Epithelial cell of proximal tubule (primary cell): ENCODE results near the gene SLC10A7. TPM values are rescaled to one million over a fixed set of nuclear protein-coding genes. Genes with fewer than 3 reads are reported as not detected.

Experiments
- DNase-seq: peaks from one replicate; pipeline ENCODE4 v3.0.0-alpha.2; 2011; ENCODE audit warnings: low read depth
- H3K4me3 ChIP-seq: 2 replicates; pipeline ENCODE4 v1.5.1; 2011; ENCODE audit warnings: low read depth, mild to moderate bottlenecking, low read length
- total RNA-seq: library from RNA; depleted of rRNA; stranded (reverse); fragments of >200 nt; gene quantifications from 2 replicates; pipeline ENCODE4 v1.2.3, GENCODE V29; 2015
- TF ChIP-seq, protein P1 (sequence below): conservative IDR thresholded peaks from 2 replicates; pipeline ENCODE4 v1.5.1; 2012; ENCODE audit warnings: low read depth, mild to moderate bottlenecking, low read length

The SLC10A7 gene
- total RNA-seq, 1 donor from 2014 or later, result 3.8 TPM

DNA sequence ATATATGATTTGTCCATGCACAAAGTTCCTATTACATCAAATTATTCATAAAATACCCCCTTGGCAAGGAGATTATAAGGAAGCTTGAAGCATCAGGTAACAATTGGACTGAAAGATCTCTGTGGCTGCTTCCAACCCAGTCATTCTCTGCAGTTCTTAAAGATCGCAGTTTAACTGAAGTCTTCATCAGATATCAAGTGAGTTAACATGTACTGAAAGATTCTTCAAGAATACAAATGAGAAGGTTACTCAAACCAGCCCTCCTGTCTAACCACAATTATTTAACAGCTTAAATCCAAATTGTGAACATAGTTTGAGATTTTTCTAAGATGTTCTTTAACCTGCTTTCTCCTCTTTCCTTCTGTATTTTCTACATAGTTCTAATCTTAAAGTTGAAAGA, 56.1 kb downstream of the SLC10A7 start:
- no peak overlapping the region for H3K4me3 ChIP-seq
- no peak for DNase-seq
- TF ChIP-seq, protein P1, sequence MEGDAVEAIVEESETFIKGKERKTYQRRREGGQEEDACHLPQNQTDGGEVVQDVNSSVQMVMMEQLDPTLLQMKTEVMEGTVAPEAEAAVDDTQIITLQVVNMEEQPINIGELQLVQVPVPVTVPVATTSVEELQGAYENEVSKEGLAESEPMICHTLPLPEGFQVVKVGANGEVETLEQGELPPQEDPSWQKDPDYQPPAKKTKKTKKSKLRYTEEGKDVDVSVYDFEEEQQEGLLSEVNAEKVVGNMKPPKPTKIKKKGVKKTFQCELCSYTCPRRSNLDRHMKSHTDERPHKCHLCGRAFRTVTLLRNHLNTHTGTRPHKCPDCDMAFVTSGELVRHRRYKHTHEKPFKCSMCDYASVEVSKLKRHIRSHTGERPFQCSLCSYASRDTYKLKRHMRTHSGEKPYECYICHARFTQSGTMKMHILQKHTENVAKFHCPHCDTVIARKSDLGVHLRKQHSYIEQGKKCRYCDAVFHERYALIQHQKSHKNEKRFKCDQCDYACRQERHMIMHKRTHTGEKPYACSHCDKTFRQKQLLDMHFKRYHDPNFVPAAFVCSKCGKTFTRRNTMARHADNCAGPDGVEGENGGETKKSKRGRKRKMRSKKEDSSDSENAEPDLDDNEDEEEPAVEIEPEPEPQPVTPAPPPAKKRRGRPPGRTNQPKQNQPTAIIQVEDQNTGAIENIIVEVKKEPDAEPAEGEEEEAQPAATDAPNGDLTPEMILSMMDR, result no peak

DNA sequence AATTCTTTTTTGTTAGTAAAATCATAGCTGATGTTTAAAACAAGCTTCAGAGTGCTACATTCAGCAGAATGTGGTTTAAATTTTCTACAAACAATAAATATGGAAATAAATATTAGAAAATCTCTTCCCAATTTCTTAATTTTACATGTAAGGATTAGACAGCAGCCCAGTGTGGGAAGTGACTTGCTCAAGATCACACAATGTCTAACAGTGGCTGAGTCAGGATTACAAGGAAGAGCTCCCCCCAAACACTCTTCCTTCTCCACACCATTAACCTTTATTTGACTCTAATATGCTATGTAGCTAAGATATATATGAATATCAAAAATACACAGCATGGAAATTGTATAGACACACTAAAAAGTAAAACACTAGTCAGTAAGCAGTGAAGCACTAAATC, 59.5 kb downstream of the SLC10A7 start:
- no peak overlapping the region for H3K4me3 ChIP-seq
- DNase-seq, result no peak
- TF ChIP-seq, protein P1, result no peak

DNA sequence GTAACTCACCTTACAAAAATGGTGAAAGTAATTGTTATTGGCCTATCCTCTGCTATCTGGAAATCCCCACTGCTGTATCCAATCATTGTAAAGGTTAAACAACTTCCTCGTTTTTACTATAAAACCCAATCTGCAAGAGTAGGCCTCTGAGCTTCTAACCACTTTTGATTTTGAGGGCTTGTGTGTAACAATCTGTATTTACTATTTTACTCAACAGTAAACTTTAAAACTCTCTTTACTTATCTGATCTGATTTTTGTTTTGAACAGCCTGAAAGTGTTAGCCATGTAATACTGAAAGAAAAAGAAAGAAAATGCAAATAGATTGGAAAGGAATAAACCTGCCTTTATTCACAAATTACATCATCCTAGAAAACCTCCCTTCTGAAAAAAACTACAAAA, 63.1 kb downstream of the SLC10A7 start:
- no peak overlapping the region for H3K4me3 ChIP-seq
- no peak for DNase-seq
- TF ChIP-seq, protein P1, result no peak

DNA sequence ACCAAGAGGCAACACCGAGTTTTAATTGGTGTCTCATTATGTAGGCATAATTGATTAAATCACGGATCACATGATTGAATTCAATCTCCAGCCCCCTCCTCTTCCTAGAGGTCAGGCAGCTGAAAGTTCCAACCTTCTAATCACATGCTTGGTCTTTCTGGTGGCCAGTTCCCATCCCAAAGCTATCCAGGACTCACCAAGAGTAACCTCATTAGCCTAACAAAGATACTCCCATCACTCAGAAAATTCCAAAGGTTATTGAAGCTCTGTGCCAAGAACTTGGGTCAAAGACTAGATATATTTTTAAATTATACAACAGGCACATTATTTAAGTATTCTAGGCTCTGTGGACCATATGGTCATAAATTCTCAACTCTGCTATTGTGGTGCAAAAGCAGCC, 65.1 kb downstream of the SLC10A7 start:
- TF ChIP-seq, protein P1, result no peak
- H3K4me3 ChIP-seq, result no peak overlapping the region
- DNase-seq, result no peak

DNA sequence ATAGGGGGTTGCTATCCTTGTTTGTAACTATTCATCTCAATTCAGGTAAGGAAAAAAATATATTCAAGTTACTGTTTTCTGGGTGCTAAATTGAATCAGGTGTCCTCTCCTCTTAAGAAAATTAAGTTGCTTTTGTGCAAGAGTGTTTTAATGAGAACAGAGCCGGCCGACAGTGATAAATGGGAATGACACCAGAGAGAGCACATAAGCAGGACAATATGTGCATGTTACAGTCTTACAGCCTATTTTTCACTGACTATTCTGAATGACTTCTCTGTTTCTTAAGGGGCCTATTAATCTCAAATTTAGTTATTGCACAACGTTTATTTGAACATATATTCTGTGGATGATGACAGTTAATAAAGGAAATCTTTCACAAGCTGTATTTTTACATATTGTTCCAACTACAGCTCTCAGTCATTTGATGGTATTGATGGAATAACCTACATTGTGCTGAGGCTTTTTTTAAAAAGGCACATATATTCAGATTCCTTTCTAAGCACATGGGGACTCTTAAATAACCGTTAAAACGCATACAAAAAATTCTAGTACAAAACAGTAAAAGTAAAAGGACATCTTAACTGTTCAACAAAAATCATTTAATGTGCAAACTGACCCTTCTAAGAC, 68.4 kb downstream of the SLC10A7 start:
- DNase-seq, result no peak
- H3K4me3 ChIP-seq, result no peak overlapping the region
- TF ChIP-seq, protein P1, result no peak

DNA sequence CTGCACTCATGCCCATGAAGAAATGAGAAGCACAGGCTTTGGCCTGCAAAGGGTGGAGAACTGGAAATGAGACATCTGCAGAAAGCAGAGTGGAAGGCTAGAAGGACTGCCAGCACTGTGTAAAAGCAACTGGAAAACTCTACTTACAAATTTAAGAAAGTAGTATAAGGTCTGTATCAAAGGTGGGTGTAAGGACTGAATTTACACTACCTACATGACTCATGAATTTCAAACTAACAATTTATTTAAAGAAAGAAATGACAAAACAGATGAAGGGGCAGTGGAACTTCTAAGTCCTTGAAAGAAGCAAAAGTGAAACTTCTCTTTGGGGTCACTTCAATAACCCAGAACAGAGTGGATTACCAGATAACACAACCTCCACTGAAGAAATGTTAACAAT, 71.2 kb downstream of the SLC10A7 start:
- TF ChIP-seq, protein P1, result no peak
- no peak overlapping the region for H3K4me3 ChIP-seq

DNA sequence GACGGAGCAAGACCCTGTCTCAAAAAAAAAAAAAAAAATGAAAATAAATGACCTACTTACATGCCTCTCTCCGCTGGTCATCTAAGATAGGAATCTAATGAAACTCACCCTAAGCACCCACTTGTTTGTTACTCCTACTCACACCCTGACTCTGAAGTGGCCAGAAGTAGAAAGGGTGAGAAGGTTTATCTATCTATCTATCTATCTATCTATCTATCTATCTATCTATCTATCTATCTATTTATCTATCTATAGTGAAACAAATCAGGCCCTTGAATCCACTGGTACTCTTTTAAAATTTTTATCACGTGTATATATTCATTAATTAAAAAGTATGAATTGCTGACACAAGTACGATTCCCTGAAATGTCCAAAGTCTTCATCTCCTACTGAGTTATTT, 75.2 kb downstream of the SLC10A7 start:
- TF ChIP-seq, protein P1, result no peak
- H3K4me3 ChIP-seq, result no peak overlapping the region
- DNase-seq, result no peak

More for the DNA sequence above, 71.2 kb downstream of the SLC10A7 start:
- no peak for DNase-seq
